GM19193 (cell line): ENCODE data around the gene CD3E.

Experiments
- POLR2A ChIP-seq: IDR thresholded peaks from 4 replicates; pipeline ENCODE4 v1.6.1; 2011; ENCODE audit not compliant: insufficient read depth, insufficient read length; ENCODE audit errors: extremely low read depth

CD3E gene

GRCh38 chr11:118310781-118311485 is 6.4 kb downstream of the CD3E start:
- TF ChIP-seq POLR2A: no peak

- TF ChIP-seq POLR2A: no peak
Measured at GRCh38 chr11:118311518-118311917, 7.0 kb downstream of the CD3E start.

- no peak for TF ChIP-seq POLR2A
Measured at GRCh38 chr11:118312328-118312727, 7.8 kb downstream of the CD3E start.

- no peak for TF ChIP-seq POLR2A
Measured at GRCh38 chr11:118313242-118313641, 8.7 kb downstream of the CD3E start.

- no peak for TF ChIP-seq POLR2A
Measured at GRCh38 chr11:118314988-118315411, 10.5 kb downstream of the CD3E start.

- TF ChIP-seq POLR2A: no peak
Measured at GRCh38 chr11:118318124-118318523, 13.6 kb downstream of the CD3E start.

GRCh38 chr11:118318581-118319336 is 14.2 kb downstream of the CD3E start:
- no peak for TF ChIP-seq POLR2A

- TF ChIP-seq POLR2A: no peak
Measured at GRCh38 chr11:118319337-118319707, 14.8 kb downstream of the CD3E start.

GRCh38 chr11:118320515-118320914 is 16.0 kb downstream of the CD3E start:
- no peak for TF ChIP-seq POLR2A

GRCh38 chr11:118321386-118322082 is 17.0 kb downstream of the CD3E start:
- no peak for TF ChIP-seq POLR2A

- TF ChIP-seq POLR2A: no peak
Measured at GRCh38 chr11:118322721-118323120, 18.2 kb downstream of the CD3E start.

- no peak for TF ChIP-seq POLR2A
Measured at GRCh38 chr11:118325283-118325682, 20.8 kb downstream of the CD3E start.

- TF ChIP-seq POLR2A: no peak
Measured at GRCh38 chr11:118328745-118329144, 24.2 kb downstream of the CD3E start.

GRCh38 chr11:118334745-118335144 is 30.2 kb downstream of the CD3E start:
- TF ChIP-seq POLR2A: no peak

- TF ChIP-seq POLR2A: no peak
Measured at GRCh38 chr11:118338637-118339061, 34.1 kb downstream of the CD3E start.
